Stimulated activated CD4-positive, alpha-beta T cell treated with anti-CD3 and anti-CD28 coated beads, TNF-alpha, amount 100 ng/mL, for 48 hours (primary cell): ENCODE data around the gene KIAA0753.

Experiments
- DNase-seq, 3 donors: peaks; one replicate each; pipeline ENCODE4 v3.0.0-alpha.2; 2020; ENCODE audit warnings: low read depth in 3 of 3

The KIAA0753 gene

GRCh38 chr17:6548578-6549330 is 91.8 kb downstream of the KIAA0753 start:
- DNase-seq, result peak in 1 of 3 donors; percentile 8

- no peak for DNase-seq
These were observed 92.5 kb downstream of the KIAA0753 start for GRCh38 chr17:6548034-6548433.

- no peak for DNase-seq
These were observed 93.2 kb downstream of the KIAA0753 start for GRCh38 chr17:6547336-6547735.

GRCh38 chr17:6546069-6546718 is 94.3 kb downstream of the KIAA0753 start:
- DNase-seq, result no peak

- no peak for DNase-seq
These were observed 95.2 kb downstream of the KIAA0753 start for GRCh38 chr17:6545291-6545690.

GRCh38 chr17:6544011-6544370 is 96.5 kb downstream of the KIAA0753 start:
- no peak for DNase-seq

- DNase-seq, result no peak
These were observed 97.2 kb downstream of the KIAA0753 start for GRCh38 chr17:6543079-6544010.

- DNase-seq, result no peak
These were observed 97.9 kb downstream of the KIAA0753 start for GRCh38 chr17:6542577-6542976.

GRCh38 chr17:6541886-6542285 is 98.6 kb downstream of the KIAA0753 start:
- no peak for DNase-seq

- DNase-seq, result no peak
These were observed 100.6 kb downstream of the KIAA0753 start for GRCh38 chr17:6539871-6540270.

- no peak for DNase-seq
These were observed 103.9 kb downstream of the KIAA0753 start for GRCh38 chr17:6536566-6537065.

GRCh38 chr17:6536053-6536452 is 104.5 kb downstream of the KIAA0753 start:
- no peak for DNase-seq

- DNase-seq, result no peak
These were observed 105.5 kb downstream of the KIAA0753 start for GRCh38 chr17:6534846-6535514.

- DNase-seq, result no peak
These were observed 108.0 kb downstream of the KIAA0753 start for GRCh38 chr17:6532441-6532885.

GRCh38 chr17:6531575-6531974 is 108.9 kb downstream of the KIAA0753 start:
- DNase-seq, result no peak

- no peak for DNase-seq
These were observed 110.1 kb downstream of the KIAA0753 start for GRCh38 chr17:6530324-6530920.

GRCh38 chr17:6528557-6528956 is 112.0 kb downstream of the KIAA0753 start:
- no peak for DNase-seq
